HG02943 (cell line): Measurements from ENCODE around the gene PCDHGA4.
A peak's percentile ranks its signal among the peaks of the same experiment; 100 is the strongest.
"Not testable (repeated sequence)": the region's sequence is repeated elsewhere in the genome, so short reads cannot be mapped to it uniquely, and the experiment has no call there.

Experiments used
- ATAC-seq: cut with Tn5 transposase; IDR thresholded peaks from one replicate; pipeline ENCODE4 v1.9.1; 2021; ENCODE audit warnings: mild to moderate bottlenecking, low read depth, moderate library complexity; ENCODE audit not compliant: unreplicated experiment

Gene PCDHGA4

GRCh38 chr5:141354900-141355469, at the start of gene PCDHGA4:
TSS of gene PCDHGA4 (plus strand) at chr5:141355021. CDS start at chr5:141355108, 87 bp downstream.
- no peak for ATAC-seq

- ATAC-seq, result no peak
Observed at GRCh38 chr5:141306630-141307029, 48.2 kb upstream of the PCDHGA4 start.

GRCh38 chr5:141313711-141314110, 41.1 kb upstream of the PCDHGA4 start:
- no peak for ATAC-seq

- ATAC-seq, result not testable (repeated sequence)
Observed at GRCh38 chr5:141316963-141317362, 37.9 kb upstream of the PCDHGA4 start.

GRCh38 chr5:141319202-141319601, 35.6 kb upstream of the PCDHGA4 start:
- no peak for ATAC-seq

- no peak for ATAC-seq
Observed at GRCh38 chr5:141319699-141320098, 35.1 kb upstream of the PCDHGA4 start.

GRCh38 chr5:141320225-141321169, 34.3 kb upstream of the PCDHGA4 start, which contains the start of gene TAF7:
TSS of gene TAF7 (minus strand) at chr5:141320784. CDS start at chr5:141320044, 740 bp downstream.
- peak; percentile 95 for ATAC-seq

- ATAC-seq, result no peak
Observed at GRCh38 chr5:141322261-141322660, 32.6 kb upstream of the PCDHGA4 start.

GRCh38 chr5:141326088-141326854, 28.6 kb upstream of the PCDHGA4 start:
- peak; percentile 80 for ATAC-seq

GRCh38 chr5:141328231-141328630, 26.6 kb upstream of the PCDHGA4 start:
- ATAC-seq, result no peak

GRCh38 chr5:141330299-141331080, 24.3 kb upstream of the PCDHGA4 start, which contains the start of gene PCDHGA1:
TSS of gene PCDHGA1 (plus strand) at chr5:141330514.
- no peak for ATAC-seq

- not testable (repeated sequence) for ATAC-seq
Observed at GRCh38 chr5:141332571-141332970, 22.2 kb upstream of the PCDHGA4 start.

- no peak for ATAC-seq
Observed at GRCh38 chr5:141338538-141339306, 16.1 kb upstream of the PCDHGA4 start, which contains the start of gene PCDHGA2. TSS of gene PCDHGA2 (plus strand) at chr5:141338760.

GRCh38 chr5:141340781-141341354, 14.0 kb upstream of the PCDHGA4 start:
- not testable (repeated sequence) for ATAC-seq

GRCh38 chr5:141342773-141343172, 12.0 kb upstream of the PCDHGA4 start:
- no peak for ATAC-seq

GRCh38 chr5:141343242-141343952, 11.4 kb upstream of the PCDHGA4 start, which contains the start of gene PCDHGA3:
TSS of gene PCDHGA3 (plus strand) at chr5:141343829. CDS start at chr5:141344034, 205 bp downstream.
- no peak for ATAC-seq

- ATAC-seq, result no peak
Observed at GRCh38 chr5:141343953-141344463, 10.8 kb upstream of the PCDHGA4 start.

GRCh38 chr5:141345327-141345726, 9.5 kb upstream of the PCDHGA4 start:
- no peak for ATAC-seq
